SU-DHL-6 (cell line): ENCODE measurements around the gene ZBTB32.

Experiments used
- EZH2phosphoT487 ChIP-seq: fragments of 200-600 bp; sonication (generic), shearing (Covaris generic); conservative IDR thresholded peaks from 2 replicates; pipeline ENCODE4 v1.6.1; 2018; ENCODE audit warnings: mild to moderate bottlenecking, antibody characterized with exemption, low read length, moderate library complexity, mixed read lengths
- TF ChIP-seq, protein P1 (sequence below): fragments of 200-600 bp; sonication (generic); IDR thresholded peaks from one replicate; pipeline ENCODE4 v1.5.1; 2017; ENCODE audit warnings: antibody characterized with exemption, mild to moderate bottlenecking, low read length, moderate library complexity; ENCODE audit not compliant: insufficient read depth, poor library complexity, severe bottlenecking

DNA sequence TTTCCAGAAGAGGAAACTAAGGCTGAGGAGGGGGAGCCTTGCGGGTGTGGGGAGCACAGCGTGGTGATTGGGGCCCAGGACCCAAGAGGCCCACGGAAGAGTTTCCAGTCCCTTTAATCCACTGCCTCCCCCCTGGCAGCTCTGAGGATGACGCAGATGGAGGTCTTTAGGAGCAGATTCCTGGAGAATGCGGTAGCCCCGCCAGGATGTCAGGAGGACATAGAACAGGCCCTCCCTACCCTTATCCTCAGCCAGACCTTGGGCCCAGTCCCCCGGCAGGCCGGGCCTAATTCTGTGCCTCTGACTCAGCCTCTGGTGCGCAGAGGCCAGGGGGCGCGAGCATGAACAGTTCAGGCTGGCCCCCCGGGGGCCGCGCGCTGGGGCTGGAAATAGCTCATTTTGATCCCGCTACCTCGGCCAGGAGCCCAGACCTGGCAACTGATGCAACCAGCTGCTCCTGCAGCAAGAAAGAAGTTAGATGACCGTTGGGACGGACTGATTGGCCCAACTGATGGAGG lies 52.9 kb downstream of the ZBTB32 start:
- TF ChIP-seq, protein P1, sequence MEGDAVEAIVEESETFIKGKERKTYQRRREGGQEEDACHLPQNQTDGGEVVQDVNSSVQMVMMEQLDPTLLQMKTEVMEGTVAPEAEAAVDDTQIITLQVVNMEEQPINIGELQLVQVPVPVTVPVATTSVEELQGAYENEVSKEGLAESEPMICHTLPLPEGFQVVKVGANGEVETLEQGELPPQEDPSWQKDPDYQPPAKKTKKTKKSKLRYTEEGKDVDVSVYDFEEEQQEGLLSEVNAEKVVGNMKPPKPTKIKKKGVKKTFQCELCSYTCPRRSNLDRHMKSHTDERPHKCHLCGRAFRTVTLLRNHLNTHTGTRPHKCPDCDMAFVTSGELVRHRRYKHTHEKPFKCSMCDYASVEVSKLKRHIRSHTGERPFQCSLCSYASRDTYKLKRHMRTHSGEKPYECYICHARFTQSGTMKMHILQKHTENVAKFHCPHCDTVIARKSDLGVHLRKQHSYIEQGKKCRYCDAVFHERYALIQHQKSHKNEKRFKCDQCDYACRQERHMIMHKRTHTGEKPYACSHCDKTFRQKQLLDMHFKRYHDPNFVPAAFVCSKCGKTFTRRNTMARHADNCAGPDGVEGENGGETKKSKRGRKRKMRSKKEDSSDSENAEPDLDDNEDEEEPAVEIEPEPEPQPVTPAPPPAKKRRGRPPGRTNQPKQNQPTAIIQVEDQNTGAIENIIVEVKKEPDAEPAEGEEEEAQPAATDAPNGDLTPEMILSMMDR, result no peak
- no peak for TF ChIP-seq EZH2phosphoT487
